ENCODE measurements around the gene HSP90AB1.

HSP90AB1 gene

GRCh38 chr6:44285552-44286284 is 38.8 kb downstream of the HSP90AB1 start:
- DNase-seq (ENCODE audit: low read depth in 2 of 2, low spot score in 1 of 2) = no peak

- DNase-seq (ENCODE audit: low read depth in 2 of 2, low spot score in 1 of 2) = no peak
These were observed 39.3 kb downstream of the HSP90AB1 start for GRCh38 chr6:44286285-44286565.

- DNase-seq (ENCODE audit: low read depth in 2 of 2, low spot score in 1 of 2) = no peak
These were observed 39.8 kb downstream of the HSP90AB1 start for GRCh38 chr6:44286747-44287146.

GRCh38 chr6:44289726-44290260 is 42.9 kb downstream of the HSP90AB1 start:
- no peak for DNase-seq (ENCODE audit: low read depth in 2 of 2, low spot score in 1 of 2)

- no peak for DNase-seq (ENCODE audit: low read depth in 2 of 2, low spot score in 1 of 2)
These were observed 44.9 kb downstream of the HSP90AB1 start for GRCh38 chr6:44291841-44292240.

- no peak for DNase-seq (ENCODE audit: low read depth in 2 of 2, low spot score in 1 of 2)
These were observed 45.9 kb downstream of the HSP90AB1 start for GRCh38 chr6:44292661-44293365.

- no peak for DNase-seq (ENCODE audit: low read depth in 2 of 2, low spot score in 1 of 2)
These were observed 48.2 kb downstream of the HSP90AB1 start for GRCh38 chr6:44294832-44295791.

GRCh38 chr6:44297063-44298038 is 50.5 kb downstream of the HSP90AB1 start:
- DNase-seq (ENCODE audit: low read depth in 2 of 2, low spot score in 1 of 2) = no peak

- DNase-seq (ENCODE audit: low read depth in 2 of 2, low spot score in 1 of 2) = no peak
These were observed 51.3 kb downstream of the HSP90AB1 start for GRCh38 chr6:44298055-44298803.

- DNase-seq (ENCODE audit: low read depth in 2 of 2, low spot score in 1 of 2) = no peak
These were observed 52.0 kb downstream of the HSP90AB1 start for GRCh38 chr6:44298864-44299263.

- no peak for DNase-seq (ENCODE audit: low read depth in 2 of 2, low spot score in 1 of 2)
These were observed 53.5 kb downstream of the HSP90AB1 start for GRCh38 chr6:44300292-44300823.

GRCh38 chr6:44301106-44301505 is 54.2 kb downstream of the HSP90AB1 start:
- DNase-seq (ENCODE audit: low read depth in 2 of 2, low spot score in 1 of 2) = no peak

GRCh38 chr6:44301782-44302564 is 55.1 kb downstream of the HSP90AB1 start:
- DNase-seq (ENCODE audit: low read depth in 2 of 2, low spot score in 1 of 2) = no peak

GRCh38 chr6:44302856-44303255 is 56.0 kb downstream of the HSP90AB1 start:
- no peak for DNase-seq (ENCODE audit: low read depth in 2 of 2, low spot score in 1 of 2)

All from stimulated activated CD8-positive, alpha-beta memory T cell treated with anti-CD3 and anti-CD28 coated beads, Interleukin-4, amount 100 ng/mL, for 1 hour (primary cell).